ENCODE data around the gene WFS1.

Gene WFS1

DNA sequence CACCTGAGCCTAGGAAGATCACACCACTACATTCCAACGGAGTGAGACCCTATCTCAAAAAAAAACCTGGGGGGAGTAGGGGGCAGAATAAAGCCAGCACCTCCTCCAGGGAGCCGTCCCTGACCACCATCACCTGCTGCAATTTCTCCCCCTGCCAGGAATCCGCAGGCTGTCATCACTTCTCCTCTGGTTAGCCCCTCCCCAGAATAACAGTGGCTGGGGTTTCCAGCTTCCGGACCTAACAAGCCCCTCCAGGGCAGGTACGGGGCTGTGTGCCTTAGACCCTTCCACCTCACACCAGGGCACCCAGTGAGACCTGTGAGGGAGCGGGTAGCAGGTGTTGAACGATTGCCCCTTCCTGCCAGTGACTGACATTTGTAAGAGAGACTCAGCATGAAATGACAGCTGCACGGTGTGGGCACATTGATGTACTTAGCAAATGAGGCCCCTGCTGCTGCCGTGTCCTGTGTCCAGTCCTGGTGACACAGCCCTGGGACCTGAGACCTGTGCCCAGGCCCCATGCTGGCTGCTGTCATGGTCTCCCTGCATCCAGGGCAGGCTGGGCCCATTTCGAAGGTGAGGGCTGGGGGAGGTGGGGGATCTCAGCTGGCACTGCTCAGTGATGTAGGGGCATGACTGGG lies 6.7 kb upstream of the WFS1 start:
- DNase-seq, result no peak

DNA sequence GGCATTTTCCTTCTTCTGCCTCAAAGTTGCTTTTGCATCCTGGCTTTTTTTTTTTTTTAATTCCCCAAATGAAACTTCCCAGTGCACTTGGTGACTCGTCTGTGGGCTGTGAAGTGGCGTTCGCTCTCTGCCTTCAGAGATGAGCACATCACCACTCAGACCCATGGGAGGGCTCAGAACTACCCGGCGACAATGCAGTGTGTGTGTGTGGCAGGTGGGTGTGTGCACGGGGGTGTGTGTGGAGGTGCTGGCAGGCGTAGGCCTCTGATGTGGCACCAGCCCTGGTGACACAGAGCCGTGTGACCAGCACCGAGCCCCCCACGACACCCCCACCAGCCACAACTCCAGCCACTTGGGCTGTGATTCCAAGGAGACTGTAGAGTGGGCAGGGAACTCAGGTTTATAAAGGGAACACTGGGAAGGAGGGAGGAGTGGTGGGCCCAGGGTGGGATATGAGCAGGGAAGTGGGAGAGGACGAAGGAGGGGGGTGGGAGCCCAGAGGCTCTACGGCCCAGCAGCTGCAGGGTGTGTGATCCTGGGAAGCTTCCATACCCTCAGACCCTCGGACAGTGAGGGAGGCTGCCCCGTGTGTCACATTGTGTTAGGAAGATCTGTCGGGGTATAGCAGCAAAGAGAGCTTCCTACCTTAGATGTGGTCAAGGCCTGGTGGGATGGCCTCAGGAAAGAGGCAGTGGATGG lies 6.0 kb upstream of the WFS1 start:
- DNase-seq, result no peak

DNA sequence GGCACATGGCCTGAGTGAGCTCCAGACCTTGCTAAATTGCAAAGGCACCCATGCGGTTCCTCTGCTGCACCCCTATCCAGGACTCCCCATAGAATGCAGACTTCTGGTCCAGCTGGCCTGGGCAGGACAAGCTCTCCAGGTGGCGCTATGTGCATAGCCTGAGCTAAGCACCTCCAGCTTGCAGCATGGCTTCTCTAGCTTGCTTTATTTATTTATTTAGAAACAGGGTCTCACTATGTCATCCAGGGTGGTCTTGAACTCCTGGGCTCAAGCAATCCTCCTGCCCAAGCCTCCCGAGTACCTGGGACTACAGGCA lies 5.5 kb upstream of the WFS1 start:
- no peak for DNase-seq

DNA sequence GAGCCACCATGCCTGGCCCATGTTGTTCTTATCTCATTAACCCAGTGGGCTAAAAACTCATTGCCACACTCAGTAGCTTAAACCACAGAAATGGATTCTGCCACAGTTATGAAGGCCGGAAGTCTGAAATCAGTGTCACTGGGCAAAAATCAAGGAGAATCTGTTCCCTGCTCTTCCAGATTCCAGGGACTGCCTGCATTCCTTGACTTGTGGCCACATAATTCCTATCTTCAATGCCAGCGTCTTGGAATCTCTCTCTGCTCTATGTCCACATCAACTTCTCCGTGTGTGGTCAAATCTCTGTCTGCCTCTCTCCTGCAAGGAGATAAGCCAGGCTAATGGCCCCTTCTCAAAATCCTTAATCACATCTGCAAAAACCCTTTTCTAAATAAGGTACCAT lies 4.1 kb upstream of the WFS1 start:
- no peak for DNase-seq

DNA sequence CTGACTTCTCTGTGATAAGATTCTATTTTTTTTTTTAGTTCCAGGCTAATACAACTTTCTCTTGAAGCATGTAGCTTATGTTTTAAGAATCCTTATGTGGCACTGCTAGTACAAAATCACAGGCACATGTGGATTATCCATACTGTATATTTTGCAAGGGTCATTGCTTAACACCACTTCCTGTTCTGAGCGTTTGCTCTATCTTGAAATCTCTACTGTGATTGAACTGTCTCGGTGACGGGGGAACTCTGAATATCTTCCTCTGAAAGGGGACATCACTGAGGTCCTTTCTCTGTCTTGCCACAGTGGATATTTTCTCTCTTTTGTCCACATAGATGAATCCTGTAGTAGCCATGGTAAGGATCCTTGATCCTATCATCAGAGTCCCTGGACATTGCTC lies 2.1 kb upstream of the WFS1 start:
- no peak for DNase-seq

DNA sequence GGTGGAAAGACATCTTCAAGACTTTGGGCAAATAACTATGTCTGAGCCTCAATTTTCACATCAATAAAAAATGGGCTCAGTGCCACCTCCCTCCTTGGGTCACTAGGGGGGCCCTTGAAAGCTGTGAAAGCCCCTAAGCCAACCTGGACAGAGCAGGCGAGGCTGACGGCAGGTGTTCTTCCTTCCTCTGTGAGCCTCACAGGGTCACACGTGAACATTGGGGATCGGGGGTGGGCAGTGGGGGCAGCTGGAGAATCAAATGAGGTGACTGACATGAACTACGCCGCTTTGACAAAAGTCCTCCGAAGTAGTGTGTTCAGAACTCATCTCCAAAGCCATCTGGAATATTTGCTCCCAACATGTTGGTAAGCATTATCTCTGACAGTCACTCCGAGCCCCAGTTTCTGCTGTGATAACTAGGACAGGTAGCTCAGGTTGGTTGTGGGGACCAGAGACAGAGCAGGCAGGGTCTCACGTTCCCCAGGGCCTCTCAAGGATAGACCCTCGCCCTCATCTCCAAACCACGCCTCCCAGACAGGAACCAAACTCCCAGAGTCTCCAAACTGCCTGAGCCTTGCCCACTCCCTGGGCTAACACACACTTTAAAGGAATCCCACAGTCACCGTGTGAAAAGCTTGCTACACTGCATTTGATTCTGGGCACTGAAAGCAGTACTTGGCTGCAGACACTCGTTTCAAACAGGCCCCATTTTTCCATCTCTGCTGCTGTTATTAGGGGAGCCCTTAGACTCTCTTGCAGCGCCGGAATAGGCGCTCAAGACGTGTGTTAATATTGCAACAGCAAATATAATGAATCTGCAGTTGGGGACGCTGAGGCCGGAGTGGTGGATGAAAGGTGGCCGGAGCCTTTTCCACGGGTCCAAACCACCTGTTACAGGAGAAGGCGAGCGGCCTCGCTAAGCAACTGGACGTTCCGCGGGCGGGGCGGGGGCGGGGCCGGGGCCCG lies 717 bp upstream of the WFS1 start:
- DNase-seq, result no peak

DNA sequence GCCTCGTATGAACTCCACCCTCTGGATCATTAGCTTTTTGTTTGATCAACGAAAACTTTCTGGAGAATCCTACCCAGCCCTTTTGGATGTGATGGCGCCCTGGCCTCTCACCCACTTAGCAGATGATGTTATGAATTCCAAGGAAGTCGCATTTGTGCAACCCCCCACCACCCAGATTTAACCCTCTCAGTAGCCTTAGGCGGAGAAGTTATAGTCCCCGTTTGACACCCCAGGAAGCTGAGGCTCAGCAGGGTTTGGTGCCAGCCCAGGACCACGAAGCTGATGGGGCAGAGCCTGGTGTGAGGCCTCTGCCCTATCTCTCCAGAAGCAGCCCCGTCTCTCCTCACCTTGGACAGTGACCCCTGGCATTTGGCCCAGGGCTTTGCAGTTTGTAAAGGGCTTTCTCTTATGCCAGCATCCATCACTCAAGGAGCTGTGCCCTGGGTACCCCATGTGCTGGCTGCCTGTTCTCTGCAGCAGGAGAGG lies 1.0 kb downstream of the WFS1 start:
- DNase-seq, result no peak

DNA sequence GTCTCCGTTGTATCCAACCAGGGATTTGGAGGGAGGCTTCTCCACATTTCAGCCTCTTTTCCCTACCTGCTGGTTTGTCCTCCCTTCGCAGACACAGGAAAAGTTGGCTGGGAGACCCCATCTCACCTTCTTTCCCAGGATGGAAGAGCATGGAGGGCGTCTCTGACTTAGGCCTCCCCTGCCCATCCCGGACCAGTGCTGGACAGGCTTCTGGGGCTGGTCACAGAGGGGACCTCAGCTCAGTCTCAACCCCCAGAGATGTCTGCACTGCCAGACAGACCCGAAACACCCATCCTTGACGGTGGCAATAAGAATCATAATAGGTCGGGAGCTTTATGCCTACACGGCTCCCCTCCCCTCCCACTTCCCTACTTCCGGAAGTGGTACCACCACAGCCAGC lies 1.6 kb downstream of the WFS1 start:
- DNase-seq, result no peak

DNA sequence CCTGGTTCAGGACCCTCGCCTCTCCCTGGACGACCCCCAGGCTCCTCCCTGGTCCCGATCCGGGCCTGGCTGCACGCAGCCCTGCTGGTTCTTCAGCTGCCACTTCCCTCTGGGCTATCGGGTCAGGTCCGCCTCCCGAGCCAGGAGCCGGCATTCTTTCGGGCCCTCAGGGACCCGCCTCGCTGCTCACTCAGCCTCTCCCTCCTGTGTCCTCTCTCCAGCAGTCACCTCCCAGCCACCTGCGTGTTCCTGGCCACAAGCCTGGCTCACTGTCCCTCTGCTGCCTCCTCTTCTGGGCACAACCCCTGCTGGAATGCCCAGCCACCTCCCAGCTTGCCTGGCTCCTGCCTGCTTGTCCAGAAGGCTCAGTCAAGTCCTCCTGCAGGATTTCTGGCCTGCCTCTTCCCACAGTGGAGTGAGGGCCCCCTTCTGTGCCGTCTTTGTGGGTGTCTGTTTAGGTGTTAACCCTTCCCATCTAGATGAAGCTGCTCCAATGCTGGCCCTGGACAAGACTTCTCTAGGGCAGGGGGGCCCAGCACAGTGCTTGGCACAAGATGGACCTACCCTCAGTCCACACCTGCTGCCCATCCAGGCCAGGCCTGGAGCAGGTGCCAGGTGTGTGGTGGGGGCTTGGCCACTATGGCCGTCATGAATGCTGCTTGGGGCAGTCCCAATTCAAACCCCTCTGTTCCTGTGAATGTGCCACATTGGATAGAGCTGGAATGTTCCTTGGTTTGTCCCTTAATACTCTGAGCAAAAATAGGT lies 2.2 kb downstream of the WFS1 start:
- no peak for DNase-seq

DNA sequence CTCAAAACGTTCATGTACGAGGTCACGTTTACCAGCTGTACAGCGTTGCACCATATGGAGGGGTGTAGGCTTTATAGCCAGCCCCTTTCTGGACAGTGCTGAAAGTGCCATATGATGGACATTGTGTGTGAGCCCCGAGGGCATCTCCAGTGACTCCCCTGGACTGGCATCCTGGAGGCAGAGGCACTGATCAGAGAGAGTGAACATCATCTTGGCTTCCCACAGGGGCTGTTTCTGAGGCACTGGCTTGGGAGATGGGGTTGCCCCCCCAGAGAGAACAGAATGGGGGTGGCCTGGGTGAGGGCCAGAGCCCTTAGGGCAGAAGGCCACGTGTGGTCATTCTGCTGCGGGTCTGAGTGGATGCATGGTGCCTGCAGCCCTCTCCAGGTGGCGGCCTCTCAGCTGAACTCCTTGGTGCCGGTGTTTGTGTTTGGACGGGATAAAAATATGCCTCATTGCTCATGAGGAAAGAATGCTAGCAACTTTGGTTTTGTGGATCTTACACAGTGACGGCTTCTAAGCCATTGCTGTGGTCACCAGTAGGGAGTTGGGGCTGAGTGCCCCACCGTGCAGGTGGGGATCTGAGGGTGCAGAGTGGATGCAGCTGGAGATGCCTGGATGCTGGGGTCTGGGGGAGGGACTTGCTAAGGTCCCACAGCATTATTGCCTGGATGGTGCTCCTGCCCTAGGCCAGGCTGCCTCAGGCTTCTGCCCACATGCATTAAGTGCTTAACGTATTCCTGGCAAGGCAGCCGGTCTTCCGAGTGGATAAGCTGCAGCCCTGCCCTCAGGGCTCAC lies 3.4 kb downstream of the WFS1 start:
- no peak for DNase-seq

DNA sequence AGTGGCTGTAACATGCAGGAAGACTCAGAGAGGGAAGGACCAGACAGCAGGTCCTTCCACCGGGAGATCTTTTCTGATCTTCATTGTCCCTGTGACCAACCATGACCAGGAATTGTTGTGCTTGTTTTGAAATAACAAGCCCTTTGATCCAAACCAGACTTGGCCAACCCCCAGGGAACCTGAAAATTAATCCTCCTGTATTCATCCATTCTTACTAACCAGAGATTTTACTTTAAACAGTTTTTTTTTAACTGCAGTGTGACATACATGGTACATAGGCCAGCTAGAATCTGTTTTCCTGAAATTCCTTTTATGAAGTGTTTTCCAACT lies 4.0 kb downstream of the WFS1 start:
- no peak for DNase-seq

DNA sequence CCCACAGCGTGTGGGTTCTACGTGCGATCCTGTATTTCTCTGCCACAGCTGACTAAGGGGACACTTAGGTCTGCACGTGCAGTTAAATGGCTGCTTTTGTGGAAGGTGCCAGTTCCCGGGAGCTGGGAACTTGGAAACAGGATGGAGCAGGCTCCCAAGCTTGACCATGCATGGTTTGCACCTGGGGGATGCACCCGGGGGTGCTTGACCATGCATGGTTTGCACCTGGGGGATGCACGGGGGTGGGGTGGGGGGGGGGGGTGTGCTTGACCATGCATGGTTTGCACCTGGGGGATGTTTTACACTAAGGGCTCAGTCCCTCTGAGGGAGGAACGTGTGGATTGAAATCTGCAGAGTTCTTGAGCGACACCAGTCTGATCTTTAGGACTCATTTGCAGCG lies 5.7 kb downstream of the WFS1 start:
- DNase-seq, result no peak

DNA sequence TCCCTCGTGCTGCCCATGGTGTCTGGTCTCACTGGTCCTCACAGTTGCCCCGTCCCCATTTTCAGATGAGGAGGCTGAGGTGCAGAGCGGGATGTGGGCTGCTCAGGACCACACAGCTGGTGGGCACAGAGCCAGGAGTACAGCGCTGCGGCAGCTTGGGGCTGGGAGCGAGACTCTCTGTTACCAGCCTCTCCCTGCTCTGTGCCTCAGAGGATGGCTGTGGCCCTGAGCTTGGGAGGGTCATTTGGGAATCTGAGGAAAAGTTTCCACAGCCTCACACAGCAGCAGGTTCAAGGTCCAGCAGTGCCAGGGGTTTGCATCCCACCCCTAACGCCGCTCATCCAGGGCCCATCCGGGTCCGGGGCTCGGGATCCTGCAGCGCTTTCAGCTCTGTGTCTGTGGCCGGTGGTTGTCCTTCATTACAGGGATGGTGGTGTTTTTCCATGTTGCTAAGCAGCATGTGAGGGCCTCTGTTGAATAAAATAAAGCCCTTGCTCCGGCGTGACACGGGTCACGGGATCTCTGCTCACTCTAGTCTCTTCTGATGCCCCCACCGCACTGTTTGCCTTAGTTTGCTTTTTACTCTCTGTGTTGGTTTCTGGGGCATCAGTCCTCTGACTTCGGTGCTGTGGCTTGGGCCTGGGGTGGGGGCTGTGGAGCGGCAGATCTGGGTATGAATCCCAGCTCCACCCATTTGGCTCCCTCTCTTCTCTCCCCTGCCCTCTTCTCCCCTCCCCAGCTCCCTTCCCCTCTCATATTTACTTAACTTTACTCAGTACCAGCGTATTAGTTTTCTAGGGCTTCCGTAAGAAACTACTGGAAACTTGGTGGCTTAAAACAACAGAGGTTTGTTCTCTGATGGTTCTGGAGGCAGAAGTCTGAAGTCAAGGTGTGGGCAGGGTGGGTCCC lies 6.5 kb downstream of the WFS1 start:
- no peak for DNase-seq

DNA sequence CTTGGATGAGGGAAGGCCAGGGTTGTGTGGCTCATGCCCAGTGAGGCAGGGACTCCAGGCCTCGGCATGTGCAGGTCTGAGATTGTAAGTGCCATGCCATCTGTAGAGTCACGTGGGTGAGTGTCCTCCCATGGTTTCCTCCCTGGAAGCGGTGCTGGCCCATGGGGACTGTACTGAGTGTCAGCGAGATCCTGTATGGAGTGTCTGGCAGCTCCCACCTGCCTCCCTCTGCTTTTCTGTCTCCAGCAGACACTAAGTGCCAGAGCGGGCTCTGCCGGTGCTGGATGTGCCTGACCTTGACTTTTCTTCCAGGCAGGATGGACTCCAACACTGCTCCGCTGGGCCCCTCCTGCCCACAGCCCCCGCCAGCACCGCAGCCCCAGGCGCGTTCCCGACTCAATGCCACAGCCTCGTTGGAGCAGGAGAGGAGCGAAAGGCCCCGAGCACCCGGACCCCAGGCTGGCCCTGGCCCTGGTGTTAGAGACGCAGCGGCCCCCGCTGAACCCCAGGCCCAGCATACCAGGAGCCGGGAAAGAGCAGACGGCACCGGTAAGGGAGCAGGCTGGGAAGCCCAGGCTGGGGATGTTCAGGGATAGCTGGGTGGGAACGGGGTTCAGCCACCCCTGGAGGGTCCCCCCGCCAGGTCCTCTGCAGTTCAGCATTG lies 7.6 kb downstream of the WFS1 start:
- no peak for DNase-seq

DNA sequence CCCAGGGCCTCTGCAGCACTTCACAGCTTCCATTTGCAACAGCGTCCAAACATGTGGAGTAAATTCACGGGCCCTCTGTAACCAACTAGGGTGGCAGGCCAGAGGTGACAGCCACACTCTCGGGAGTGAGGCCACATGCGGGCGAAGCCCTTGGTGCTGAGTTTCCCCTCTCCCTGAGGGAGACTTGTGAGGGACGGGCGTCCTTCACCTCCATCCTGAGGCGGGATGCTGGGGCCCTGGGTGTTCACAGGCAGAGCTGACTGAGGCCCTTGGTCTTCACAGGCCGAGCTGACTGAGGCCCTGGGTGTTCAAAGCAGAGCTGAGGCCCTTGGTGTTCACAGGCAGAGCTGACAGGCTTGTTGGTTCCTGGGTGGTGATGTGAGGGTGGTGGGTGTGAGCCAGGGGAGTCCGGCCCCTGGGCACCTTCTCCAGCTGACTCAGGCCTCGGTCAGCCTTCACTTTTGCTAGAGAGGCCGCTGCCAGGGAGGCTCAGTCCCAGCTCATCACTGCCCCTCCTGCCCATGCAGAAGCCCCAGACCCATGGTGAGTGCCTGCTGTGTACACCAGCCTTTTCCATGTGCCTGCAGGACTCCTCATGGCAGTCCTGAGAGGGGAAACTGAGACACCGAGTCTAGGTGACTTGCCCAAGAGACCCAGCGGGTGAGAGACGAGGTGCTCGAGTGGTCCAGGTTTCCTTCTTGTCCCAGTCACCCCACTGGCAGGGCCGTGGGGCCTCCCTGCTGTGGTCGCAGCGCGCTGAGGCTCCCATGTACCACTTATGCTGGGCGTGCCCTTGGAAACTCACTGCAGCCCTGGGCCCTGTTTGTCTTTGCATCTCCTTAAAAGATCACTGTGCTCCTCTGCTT lies 8.5 kb downstream of the WFS1 start:
- no peak for DNase-seq

DNA sequence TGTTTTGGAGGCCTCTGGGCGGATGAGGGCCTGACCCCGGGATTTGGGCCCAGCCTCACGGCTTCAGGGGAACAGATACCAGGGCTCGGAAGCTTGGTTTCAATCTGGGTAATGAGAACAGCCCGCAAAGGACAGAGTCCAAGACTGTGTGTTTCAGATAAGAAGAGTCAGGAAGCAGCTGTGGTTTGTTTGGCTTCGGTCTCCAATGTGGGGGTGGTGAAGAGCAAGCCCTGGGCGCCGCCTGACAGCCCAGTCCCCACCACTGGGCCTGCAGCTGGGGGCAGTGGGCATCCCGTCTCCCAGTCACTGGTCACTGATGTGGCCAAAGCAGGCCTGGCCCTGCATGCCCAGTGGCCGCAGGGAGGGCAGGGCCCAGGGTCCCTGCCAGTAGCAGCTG lies 9.1 kb downstream of the WFS1 start:
- no peak for DNase-seq

DNA sequence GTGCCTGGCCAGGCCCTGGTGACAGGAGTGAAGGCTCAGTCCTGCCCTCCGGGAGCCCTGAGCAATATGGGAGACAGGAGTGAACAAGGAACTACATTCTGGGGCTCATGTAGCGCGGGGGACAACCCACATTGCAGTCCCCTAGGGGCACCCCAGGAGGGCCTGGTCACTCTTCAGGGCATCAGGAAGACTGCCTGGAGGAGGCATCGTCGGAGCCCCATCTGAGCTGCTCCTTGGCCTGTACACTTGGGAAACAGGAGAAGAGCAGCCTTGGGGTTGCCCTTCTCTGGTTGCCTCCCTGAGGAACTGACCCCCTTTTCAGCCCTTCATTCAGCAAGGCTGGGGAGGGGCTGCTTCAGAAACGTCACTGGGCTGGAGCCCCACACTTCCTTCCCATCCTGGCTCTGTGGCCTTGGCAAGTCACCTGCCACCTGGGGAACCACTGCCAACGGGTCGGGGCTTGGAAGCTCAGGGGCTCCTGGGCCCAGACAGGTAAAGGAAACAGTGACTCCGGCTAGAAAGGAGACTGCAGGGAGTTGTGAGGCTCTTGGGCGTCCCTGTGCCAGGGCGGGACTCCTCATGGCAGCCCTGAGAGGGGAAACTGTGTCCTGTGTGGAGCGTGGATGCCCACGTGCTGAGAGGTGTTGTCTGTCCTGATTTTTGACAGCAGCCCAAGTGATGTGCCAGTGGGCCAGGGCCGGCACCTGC lies 10.1 kb downstream of the WFS1 start:
- DNase-seq, result no peak

DNA sequence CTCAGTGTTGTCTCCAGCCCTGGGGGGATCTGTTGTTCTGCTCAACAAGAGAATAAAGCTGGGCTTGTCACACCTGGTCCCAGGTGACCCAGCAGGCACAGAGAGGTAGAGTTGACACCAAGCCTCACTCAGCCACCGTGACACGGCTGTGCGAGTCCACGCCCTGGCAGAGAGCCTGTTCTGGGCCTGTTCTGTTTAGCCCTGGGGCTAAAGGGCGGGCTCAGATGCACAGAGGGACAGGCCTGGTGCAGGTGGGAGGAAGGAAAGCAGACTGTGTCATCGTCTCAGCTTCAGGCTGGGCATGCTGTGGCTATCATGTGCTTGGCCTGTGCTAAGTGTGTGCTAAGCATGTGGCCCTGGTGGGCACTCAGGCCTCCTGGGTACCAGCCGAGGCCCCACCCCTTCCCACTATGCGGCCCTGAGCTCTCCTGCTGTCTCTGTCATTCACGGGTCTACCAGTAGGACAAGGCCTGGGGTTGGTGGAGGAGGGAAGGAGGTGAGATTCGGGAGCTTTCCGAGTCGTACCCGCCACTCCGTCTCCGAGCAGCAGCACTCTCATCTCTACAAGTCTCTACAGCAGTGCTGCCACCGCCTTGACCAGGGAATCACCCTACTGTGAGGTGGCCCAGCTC lies 10.8 kb downstream of the WFS1 start:
- DNase-seq, result no peak
